IMR-90 (cell line): ENCODE data around the gene RUFY1. TPM values are rescaled to one million over a fixed set of nuclear protein-coding genes. Genes with fewer than 3 reads are reported as not detected.
"Not testable (repeated sequence)": the region's sequence is repeated elsewhere in the genome, so short reads cannot be mapped to it uniquely, and the experiment has no call there.

ENCODE experiments used
- ATAC-seq: fragments of 200-7000 bp; cut with Tn5 transposase; 2 replicates; pipeline ENCODE4 v1.9.1; 2020; ENCODE audit warnings: low read depth, mild to moderate bottlenecking, moderate library complexity
- BruUV-seq: library from RNA; stranded (reverse); fragments of 400-500 nt; replicated peaks from 2 replicates; lab custom pipeline; 2021; lab: Mats Ljungman, UMichigan
- CTCF ChIA-PET: fragments of 300-600 bp; formaldehyde crosslinking; extraction: SDS; loops from one replicate; lab custom pipeline; 2021; ENCODE audit warnings: antibody characterized with exemption; lab: Yijun Ruan, JAX
- POLR2A ChIA-PET: fragments of 300-600 bp; sonication (Branson Sonifier 250); formaldehyde crosslinking; loops from one replicate; lab custom pipeline; 2022; ENCODE audit warnings: antibody characterized with exemption; ENCODE audit not compliant: unreplicated experiment; lab: Charles Lee
- DNase-seq: peaks from one replicate; pipeline ENCODE4 v3.0.0; 2013
- H2AFZ ChIP-seq: replicated peaks from 2 replicates; pipeline ENCODE3; 2013; ENCODE audit warnings: low read length, mild to moderate bottlenecking; ENCODE audit not compliant: poor library complexity
- H2AK5ac ChIP-seq: 2 replicates; pipeline ENCODE4 v1.6.1; 2013; ENCODE audit warnings: low read depth, low read length, inconsistent platforms
- H2AK9ac ChIP-seq: replicated peaks from 2 replicates; pipeline ENCODE3; 2013; ENCODE audit warnings: mild to moderate bottlenecking, low read depth, low read length, moderate library complexity; ENCODE audit not compliant: poor library complexity
- H2BK120ac ChIP-seq: 2 replicates; pipeline ENCODE4 v1.6.1; 2013; ENCODE audit warnings: low read depth, low read length, inconsistent platforms
- H2BK15ac ChIP-seq: 3 replicates; pipeline ENCODE4 v1.6.1; 2013; ENCODE audit warnings: low read depth, low read length, inconsistent platforms
- H2BK20ac ChIP-seq: 2 replicates; pipeline ENCODE4 v1.6.1; 2013; ENCODE audit warnings: low read depth, mild to moderate bottlenecking, inconsistent platforms, low read length, moderate library complexity
- H2BK5ac ChIP-seq: 2 replicates; pipeline ENCODE4 v1.6.1; 2013; ENCODE audit warnings: mild to moderate bottlenecking, low read depth, low read length, inconsistent platforms; ENCODE audit not compliant: poor library complexity, severe bottlenecking
- H3K14ac ChIP-seq: replicated peaks from 2 replicates; pipeline ENCODE4 v1.6.1; 2013; ENCODE audit warnings: low read depth, low read length, inconsistent platforms
- H3K18ac ChIP-seq: 2 replicates; pipeline ENCODE4 v1.6.1; 2013; ENCODE audit warnings: low read depth, low read length, control low read depth
- H3K23ac ChIP-seq: 2 replicates; pipeline ENCODE4 v1.6.1; 2013; ENCODE audit warnings: low read depth, low read length, inconsistent platforms
- H3K27ac ChIP-seq: 2 replicates; pipeline ENCODE4 v1.5.1; 2013; ENCODE audit warnings: mild to moderate bottlenecking, control low read depth, low read length; ENCODE audit not compliant: insufficient read depth
- H3K27me3 ChIP-seq: 2 replicates; pipeline ENCODE4 v1.6.1; 2013; ENCODE audit warnings: low read length; ENCODE audit not compliant: control insufficient read depth, insufficient read depth
- H3K36me3 ChIP-seq: 2 replicates; pipeline ENCODE4 v1.6.1; 2013; ENCODE audit warnings: low read length, mixed read lengths; ENCODE audit not compliant: control insufficient read depth, insufficient read depth
- H3K4ac ChIP-seq: 2 replicates; pipeline ENCODE4 v1.6.1; 2013; ENCODE audit warnings: low read depth, low read length, inconsistent platforms
- H3K4me1 ChIP-seq: 2 replicates; pipeline ENCODE4 v1.6.1; 2013; ENCODE audit warnings: low read length, mixed read lengths; ENCODE audit not compliant: control insufficient read depth, insufficient read depth
- H3K4me2 ChIP-seq: 2 replicates; pipeline ENCODE4 v1.6.1; 2013; ENCODE audit warnings: low read depth, mild to moderate bottlenecking, control low read depth, low read length, moderate library complexity
- H3K4me3 ChIP-seq: 2 replicates; pipeline ENCODE4 v1.5.1; 2013; ENCODE audit warnings: low read depth, mild to moderate bottlenecking, control low read depth, low read length, moderate library complexity; ENCODE audit not compliant: insufficient read depth
- H3K56ac ChIP-seq: 2 replicates; pipeline ENCODE4 v1.6.1; 2013; ENCODE audit warnings: low read length, inconsistent platforms; ENCODE audit not compliant: insufficient read depth; ENCODE audit errors: extremely low read depth
- H3K79me1 ChIP-seq, 2 experiments: 2 replicates each; pipeline ENCODE4 v1.6.1; 2013; ENCODE audit warnings: low read length in 2 of 2, inconsistent platforms in 1 of 2, low read depth in 1 of 2
- H3K9ac ChIP-seq: 2 replicates; pipeline ENCODE4 v1.6.1; 2013; ENCODE audit warnings: low read depth, low read length, control low read depth
- H3K9me1 ChIP-seq: 2 replicates; pipeline ENCODE4 v1.6.1; 2013; ENCODE audit warnings: low read length, inconsistent platforms; ENCODE audit not compliant: insufficient read depth
- H3K9me3 ChIP-seq: 2 replicates; pipeline ENCODE4 v1.6.1; 2013; ENCODE audit warnings: low read length; ENCODE audit not compliant: control insufficient read depth, insufficient read depth
- H4K20me1 ChIP-seq: 2 replicates; pipeline ENCODE4 v1.6.1; 2013; ENCODE audit warnings: low read length, inconsistent platforms; ENCODE audit not compliant: insufficient read depth
- H4K5ac ChIP-seq: 2 replicates; pipeline ENCODE4 v1.6.1; 2013; ENCODE audit warnings: mild to moderate bottlenecking, low read depth, low read length, control low read depth
- H4K8ac ChIP-seq, 2 experiments: 2 replicates each; pipeline ENCODE4 v1.6.1; 2013; ENCODE audit warnings: low read depth in 2 of 2, low read length in 2 of 2, control low read depth in 1 of 2, inconsistent platforms in 1 of 2
- H4K91ac ChIP-seq: 2 replicates; pipeline ENCODE4 v1.6.1; 2013; ENCODE audit warnings: low read depth, low read length, inconsistent platforms; ENCODE audit not compliant: insufficient read depth
- WGBS, 2 experiments: methylation state at CpG; one replicate each; pipeline versions ENCODE4 v1.1.5 to v1.1.7; 2013; ENCODE audit warnings: missing lambda C conversion rate in 2 of 2; ENCODE audit not compliant: insufficient read length in 1 of 2; ENCODE audit errors: extremely low coverage in 2 of 2; 5-methylcytosine and 5-hydroxymethylcytosine counted together
- dilution Hi-C: fragments of 300-500 bp; cut with HindIII; formaldehyde crosslinking; loops from one replicate; pipeline ENCODE4 v1.14.3; 2018; ENCODE audit warnings: low sequenced_read_pairs; ENCODE audit not compliant: unreplicated experiment
- in situ Hi-C: fragments of 300-500 bp; cut with MboI; formaldehyde crosslinking; loops from 3 replicates; pipeline ENCODE4 v1.14.3; 2019; ENCODE audit warnings: low sequenced_read_pairs, inconsistent platforms, mixed read lengths
- intact Hi-C: fragments of 100-400 bp; cut with micrococcal nuclease; formaldehyde crosslinking; loops from 2 replicates; pipeline ENCODE4 v1.10.0; 2022
- polyA plus RNA-seq, 3 experiments: library from polyadenylated mRNA; depleted of rRNA; stranded (reverse); fragments of >200 nt; gene quantifications; 2 replicates each; pipeline ENCODE4 v1.2.3, GENCODE V29; 2012; ENCODE audit warnings: low replicate concordance in 1 of 3
- total RNA-seq: library from RNA; depleted of rRNA; stranded (reverse); fragments of >200 nt; gene quantifications from 2 replicates; pipeline ENCODE4 v1.2.3, GENCODE V29; 2012

Gene RUFY1
- total and polyA plus RNA-seq, 2 of the 4 experiments (the other 2 are of a cell fraction): 19.5 to 21.8 TPM

DNA sequence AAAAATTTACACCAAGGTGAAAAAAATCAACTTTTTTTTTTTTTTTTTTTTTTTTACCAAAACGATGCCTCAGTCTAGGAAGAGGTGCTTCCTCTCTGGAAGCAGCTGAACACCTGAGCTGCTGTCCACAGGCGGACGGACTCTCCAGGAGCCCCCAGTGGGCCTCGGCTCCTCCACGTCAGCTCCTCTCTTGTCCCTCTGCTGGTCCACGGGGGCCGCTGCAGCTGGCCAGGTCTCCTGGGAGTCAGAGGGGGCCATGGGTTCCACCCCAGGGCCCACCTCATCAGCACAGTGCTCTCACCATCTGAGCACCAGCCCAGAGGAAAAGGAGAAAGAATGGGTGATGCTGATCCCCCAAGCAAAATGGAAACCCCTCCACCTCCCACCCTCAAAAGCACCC is 32.6 kb upstream of the RUFY1 start:
- H3K9ac ChIP-seq, H3K9me3 ChIP-seq, H3K4me2 ChIP-seq, H3K14ac ChIP-seq, H4K5ac ChIP-seq, H2AFZ ChIP-seq, DNase-seq, H4K91ac ChIP-seq, ATAC-seq, intact Hi-C loops, H2AK5ac ChIP-seq, H2BK120ac ChIP-seq, H2BK15ac ChIP-seq, in situ Hi-C loops, H2BK5ac ChIP-seq, H4K20me1 ChIP-seq, H2BK20ac ChIP-seq, H3K4me1 ChIP-seq, dilution Hi-C loops, POLR2A ChIA-PET, H3K4me3 ChIP-seq, BruUV-seq, H3K36me3 ChIP-seq, H3K18ac ChIP-seq, H3K79me1 ChIP-seq, H3K9me1 ChIP-seq, H3K56ac ChIP-seq, H3K27me3 ChIP-seq, H4K8ac ChIP-seq, H2AK9ac ChIP-seq, H3K23ac ChIP-seq, H3K27ac ChIP-seq, H3K4ac ChIP-seq: not testable (repeated sequence)
- no CpG with 5 or more reads among the region's 7 CpGs for WGBS, 2 experiments
- CTCF ChIA-PET: interaction anchor here (0.6 kb wide), 1 partner anchor 22 kb away, joined by 5 read pairs; no protein-coding TSS in a partner anchor

DNA sequence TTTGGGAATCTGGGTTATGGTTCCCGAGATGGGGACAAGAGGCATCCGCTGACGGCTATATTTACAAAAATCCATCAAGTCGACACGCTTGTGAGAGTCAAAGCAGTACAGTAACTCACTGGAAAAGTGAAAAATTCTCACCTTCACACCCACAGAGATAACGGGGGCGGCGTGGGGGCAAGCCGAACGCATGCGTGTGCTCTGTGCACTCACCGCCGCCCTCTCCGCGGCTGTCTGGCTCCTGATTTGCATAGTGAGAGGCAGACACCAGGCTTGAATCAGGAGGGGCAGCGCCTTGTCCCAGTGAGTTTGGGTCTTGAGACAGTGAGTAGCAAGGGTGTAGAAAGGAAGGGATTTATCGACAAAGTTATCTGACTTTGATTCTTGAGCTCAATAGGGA is 32.0 kb upstream of the RUFY1 start:
- H2AFZ ChIP-seq, H3K9ac ChIP-seq, DNase-seq, H3K4ac ChIP-seq, H3K4me2 ChIP-seq, H2BK5ac ChIP-seq, intact Hi-C loops, H3K27ac ChIP-seq, POLR2A ChIA-PET, H3K23ac ChIP-seq, H3K4me1 ChIP-seq, dilution Hi-C loops, H3K9me3 ChIP-seq, ATAC-seq, H3K4me3 ChIP-seq, H2BK20ac ChIP-seq, H2AK9ac ChIP-seq, H3K9me1 ChIP-seq, H2BK120ac ChIP-seq, H3K18ac ChIP-seq, H3K14ac ChIP-seq, H2AK5ac ChIP-seq, H4K20me1 ChIP-seq, H3K36me3 ChIP-seq, BruUV-seq, H4K91ac ChIP-seq, H2BK15ac ChIP-seq, H3K79me1 ChIP-seq, in situ Hi-C loops, H4K8ac ChIP-seq, H3K27me3 ChIP-seq, H3K56ac ChIP-seq, H4K5ac ChIP-seq, CTCF ChIA-PET: not testable (repeated sequence)
- WGBS, 2 experiments: no CpG with 5 or more reads among the region's 17 CpGs
